HG03097 (cell line): ENCODE data around the gene ATF1.
"Not testable (repeated sequence)": the region's sequence is repeated elsewhere in the genome, so short reads cannot be mapped to it uniquely, and the experiment has no call there.

Source experiments
- ATAC-seq: cut with Tn5 transposase; IDR thresholded peaks from one replicate; pipeline ENCODE4 v1.9.1; 2021; ENCODE audit not compliant: unreplicated experiment, low FRiP score

ATF1 gene

DNA sequence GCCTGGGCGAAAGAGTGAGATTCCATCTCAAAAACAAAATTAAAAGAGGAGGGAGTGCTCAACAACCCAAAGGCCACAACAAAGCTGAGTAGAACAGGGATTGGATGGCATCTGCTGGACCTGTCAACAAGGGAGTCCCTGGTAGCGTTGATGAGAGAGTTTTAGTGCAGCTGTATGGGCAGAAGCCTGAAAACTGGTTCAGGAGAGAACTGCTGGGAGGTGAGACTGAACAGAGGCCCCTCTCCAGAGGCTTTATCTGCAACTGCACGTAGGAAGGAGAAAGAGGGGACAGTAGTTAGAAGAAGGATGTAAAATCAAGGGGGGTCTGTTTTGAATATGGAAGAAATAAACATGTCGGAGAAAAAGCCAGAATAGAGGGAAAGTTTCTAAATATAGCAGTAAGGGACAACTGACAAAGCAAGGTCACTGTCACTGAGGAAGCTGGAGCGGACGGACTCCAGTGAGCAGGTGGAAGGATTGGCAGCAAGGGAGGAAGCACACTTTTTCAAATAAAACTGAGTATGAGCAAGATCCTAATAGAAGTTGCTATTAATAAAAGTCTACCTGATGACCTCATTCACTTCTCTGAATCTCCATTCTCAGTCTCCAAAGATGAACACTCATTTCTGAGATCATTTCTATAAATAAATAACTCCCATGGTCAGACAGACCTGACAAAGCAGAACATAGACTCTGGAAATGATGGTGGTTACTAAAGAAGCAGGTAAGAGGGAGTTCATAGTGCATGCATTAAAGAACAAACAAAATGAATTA is 11.8 kb upstream of the ATF1 start:
- ATAC-seq = no peak

DNA sequence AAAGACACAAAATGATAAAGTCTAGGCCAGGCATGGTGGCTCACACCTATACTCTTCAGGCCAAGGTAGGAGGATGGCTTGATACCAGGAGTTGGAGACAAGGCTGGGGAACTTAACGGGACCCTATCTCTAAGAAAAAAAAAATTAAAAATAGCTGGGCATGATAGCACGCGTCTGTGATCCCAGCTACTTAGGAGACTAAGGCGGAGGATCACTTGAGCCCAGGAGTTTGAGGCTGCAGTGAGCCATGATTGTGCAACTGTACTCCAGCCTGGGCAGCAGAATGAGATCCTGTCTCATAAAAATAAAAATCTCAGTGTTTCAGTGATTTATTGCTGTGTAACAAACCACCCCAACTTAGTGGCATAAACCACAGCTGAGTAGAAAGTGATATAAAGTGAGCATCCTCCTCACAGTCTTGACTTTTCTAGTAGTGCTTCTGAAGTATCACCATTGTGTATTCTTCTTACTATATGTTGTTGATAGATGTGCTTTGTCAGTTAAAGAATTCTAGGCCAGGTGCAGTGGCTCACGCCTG is 10.6 kb upstream of the ATF1 start:
- no peak for ATAC-seq

DNA sequence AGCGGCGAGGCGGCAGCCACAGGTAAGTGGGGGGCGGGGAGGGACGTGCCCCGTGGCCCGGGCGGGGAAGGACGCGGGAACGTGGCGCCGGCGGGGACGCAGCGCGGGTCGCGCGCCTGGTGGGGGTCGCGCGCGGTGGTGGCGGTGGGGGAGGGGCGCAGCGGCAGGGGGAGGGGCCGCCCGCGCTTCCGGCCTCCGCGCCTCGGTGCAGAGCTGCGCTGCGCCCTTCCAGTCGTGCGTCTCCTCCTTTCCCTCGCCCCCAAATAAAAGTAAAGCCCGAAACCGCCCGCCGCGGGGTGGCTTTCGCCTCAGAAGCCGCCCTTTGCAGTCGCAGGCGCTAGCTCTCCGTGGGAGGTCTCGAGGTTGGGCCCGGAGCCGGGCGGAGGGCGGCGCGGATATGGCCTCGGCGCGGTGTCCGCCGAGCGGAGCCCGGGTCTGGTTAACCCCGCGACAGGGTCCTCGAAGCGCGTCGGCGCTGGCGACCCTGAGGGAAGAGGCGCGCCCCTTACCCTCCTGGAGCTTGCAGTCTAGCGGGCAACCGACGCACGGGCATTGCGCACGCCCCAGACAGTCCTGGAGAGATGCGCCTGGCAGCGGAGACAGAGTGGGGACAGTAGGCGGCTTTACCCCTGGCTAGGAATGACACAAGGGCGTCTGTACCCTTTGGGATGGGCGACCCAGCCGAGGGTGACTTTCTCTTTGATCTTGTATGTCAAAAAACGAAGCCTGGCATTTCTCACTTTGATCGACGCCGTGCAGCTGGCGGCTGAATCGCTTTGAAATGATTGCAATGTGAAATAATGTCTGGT is 589 bp downstream of the ATF1 start:
- ATAC-seq = peak; percentile 41

DNA sequence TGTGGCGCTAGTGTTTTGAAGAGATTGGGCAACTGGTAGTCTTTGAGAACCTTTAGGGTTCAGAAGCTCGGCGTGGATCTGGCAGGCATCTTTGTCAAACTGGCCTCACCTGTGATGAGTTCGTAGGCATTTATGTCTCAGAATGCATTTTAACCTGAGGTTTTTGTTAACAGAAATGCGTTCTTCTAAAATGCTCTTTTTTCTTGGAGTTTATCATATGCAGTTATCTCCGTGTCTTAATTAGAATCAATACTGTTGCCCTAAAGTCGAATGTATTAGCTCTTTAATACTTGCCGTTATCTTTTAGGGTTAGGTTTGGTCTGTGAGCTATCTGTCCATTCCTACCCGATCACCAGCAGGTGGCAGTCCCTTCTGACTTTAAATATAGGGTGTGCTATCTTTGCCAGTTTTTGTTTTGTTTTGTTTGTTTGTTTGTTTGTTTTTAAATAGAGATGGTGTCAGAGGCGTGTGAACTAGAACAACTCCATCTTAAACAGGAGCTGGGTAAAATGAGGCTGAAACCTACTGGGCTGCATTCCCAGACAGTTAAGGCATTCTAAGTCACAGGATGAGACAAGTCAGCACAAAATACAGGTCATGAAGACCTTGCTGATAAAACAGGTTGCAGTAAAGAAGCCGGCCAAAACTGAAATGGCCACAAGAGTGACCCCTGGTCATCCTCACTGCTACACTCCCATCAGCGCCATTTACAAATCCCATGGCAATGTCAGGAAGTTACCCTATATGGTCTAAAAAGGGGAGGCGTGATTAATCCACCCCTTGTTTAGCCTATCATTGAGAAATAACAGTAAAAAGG is 1.4 kb downstream of the ATF1 start:
- peak; percentile 37 for ATAC-seq

DNA sequence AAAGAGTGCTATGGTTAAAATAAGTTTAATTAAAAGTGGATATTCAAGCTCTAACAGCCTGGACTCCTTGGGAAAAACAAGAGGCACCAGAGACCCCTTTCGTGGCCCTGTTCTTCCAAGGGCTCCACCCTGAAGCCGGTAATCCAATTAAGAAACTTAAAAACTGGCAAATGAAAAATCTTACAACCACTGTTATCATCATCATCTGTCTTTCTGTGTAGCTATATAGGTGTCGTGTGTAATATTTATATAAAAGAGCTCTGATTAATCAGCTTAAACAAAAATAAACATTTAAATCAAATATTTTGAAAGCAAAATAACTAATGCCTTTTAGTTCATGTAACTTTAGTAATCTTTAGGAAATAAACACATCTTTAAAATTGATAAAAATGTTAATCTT is 4.5 kb downstream of the ATF1 start:
- ATAC-seq = no peak

DNA sequence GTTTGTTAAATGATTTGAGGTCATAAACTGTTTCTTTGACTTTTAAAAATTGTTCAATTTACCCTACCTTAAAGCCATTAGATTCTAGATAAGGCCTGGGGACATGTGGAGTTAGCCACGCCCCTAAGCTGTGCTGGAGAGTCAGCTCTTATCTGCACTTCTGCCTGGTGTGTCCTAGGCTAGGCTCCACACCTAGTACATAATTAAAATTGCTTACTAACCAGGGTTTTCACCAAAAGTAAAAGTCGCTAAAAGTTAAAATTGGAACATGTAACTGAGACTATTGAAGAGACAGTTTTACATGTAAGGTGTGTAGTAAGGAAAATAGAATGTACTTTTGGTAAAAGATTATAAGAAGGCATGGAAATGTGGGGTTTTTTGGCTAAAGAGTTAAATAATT is 4.9 kb downstream of the ATF1 start:
- ATAC-seq = not testable (repeated sequence)

DNA sequence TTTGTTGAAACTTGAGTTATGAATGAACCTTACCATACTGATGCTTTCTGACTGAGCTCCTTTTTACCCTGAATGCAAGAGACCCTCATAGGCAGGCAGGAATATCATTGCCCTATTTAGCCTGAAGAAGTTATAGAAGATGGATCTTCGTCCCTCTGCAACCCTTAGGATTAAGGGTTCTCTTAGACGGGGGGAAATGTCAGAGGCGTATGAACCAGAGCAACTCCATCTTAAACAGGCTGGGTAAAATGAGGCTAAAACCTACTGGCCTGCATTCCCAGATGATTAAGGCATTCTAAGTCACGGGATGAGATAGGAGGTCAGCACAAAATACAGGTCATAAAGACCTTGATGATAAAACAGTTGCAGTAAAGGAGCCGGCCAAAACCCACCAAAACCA is 7.5 kb downstream of the ATF1 start:
- ATAC-seq = no peak

DNA sequence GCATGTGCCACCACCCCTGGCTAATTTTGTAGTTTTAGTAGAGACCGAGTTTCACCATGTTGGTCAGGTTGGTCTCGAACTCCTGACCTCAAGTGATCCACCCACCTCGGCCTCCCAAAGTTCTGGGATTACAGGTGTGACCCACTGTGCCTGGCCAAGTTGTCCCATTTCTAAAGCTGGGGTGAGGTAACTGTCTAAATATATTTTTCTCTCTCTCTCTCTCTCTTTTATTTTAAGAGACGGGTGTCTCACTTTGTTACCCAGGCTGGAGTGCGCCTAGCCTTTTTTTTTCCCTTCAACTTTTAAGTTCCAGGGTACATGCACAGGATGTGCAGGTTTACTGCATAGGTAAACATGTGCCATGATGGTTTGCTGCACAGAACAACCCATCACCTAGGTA is 8.6 kb downstream of the ATF1 start:
- ATAC-seq = no peak

DNA sequence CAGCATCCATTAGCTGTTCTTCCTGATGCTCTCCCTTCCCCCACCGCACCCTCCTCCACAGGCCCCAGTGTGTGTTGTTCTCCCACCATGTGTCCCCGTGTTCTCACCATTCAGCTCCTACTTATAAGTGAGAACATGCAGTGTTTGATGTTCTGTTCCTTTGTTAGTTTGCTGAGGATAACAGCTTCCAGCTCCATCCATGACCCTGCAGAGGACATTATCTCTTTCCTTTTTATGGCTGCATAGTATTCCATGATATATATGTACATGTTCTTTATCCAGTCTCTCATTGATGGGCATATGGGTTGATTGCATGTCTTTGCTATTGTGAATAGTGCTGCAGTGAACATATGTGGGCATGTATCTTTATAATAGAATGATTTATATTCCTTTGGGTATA is 9.0 kb downstream of the ATF1 start:
- ATAC-seq = no peak

DNA sequence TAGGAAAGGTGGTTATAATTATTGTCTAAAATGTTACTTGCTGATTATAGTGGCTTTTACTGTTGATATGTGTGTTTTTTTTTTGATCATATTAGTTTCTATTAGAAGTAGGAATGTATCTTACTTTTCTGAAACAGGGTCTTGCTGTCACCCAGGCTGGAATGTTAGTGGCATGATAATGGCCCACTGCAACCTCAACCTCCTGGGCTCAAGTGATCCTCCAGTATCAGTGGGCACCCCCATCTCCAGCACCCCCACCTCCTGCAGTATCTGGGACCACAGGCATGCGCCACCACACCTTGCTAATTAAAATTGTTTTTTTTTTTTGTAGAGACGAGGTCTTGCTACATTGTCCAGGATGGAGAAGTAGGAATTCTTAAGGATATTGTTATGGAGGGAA is 11.3 kb downstream of the ATF1 start:
- no peak for ATAC-seq

DNA sequence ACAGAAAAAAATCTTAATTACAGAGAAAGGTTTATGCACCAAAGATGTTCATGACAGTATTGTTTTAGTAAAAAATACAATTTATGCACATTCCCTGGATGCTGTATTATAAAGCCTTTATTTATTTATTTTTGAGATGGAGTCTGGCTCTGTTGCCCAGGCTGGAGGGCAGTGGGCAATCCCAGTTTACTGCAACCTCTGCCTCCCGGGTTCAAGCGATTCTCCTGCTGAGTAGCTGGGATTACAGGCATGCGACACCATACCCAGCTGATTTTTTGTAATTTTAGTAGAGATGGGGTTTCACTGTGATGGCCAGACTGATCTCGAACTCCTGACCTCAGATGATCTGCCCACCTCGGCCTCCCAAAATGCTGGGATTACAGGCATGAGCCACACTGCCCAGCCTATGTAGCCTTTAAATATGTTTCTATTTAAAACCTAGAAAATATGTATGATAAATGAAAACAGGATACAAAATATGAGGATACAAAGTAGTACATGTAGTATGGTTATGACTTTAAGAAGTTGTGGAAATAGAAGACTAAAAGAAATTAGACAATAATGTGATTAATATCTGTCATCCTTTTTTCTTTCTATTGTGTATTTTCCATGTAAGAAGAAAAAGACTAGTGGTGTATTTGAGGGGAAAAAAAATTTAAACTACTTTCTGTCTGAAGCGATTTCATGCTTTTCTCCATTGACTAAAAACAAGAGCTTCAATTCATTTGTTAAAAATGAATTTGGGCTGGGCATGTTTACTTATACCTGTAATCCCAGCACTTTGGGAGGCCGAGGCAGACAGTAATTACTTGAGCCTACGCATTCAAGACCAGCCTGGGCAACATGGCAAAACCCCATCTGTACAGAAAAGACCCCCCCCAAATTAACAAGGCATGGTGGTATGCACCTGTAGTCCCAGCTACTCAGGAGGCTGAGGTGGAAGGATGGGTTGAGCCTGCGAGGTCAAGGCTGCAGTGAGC is 13.1 kb downstream of the ATF1 start:
- ATAC-seq = no peak

DNA sequence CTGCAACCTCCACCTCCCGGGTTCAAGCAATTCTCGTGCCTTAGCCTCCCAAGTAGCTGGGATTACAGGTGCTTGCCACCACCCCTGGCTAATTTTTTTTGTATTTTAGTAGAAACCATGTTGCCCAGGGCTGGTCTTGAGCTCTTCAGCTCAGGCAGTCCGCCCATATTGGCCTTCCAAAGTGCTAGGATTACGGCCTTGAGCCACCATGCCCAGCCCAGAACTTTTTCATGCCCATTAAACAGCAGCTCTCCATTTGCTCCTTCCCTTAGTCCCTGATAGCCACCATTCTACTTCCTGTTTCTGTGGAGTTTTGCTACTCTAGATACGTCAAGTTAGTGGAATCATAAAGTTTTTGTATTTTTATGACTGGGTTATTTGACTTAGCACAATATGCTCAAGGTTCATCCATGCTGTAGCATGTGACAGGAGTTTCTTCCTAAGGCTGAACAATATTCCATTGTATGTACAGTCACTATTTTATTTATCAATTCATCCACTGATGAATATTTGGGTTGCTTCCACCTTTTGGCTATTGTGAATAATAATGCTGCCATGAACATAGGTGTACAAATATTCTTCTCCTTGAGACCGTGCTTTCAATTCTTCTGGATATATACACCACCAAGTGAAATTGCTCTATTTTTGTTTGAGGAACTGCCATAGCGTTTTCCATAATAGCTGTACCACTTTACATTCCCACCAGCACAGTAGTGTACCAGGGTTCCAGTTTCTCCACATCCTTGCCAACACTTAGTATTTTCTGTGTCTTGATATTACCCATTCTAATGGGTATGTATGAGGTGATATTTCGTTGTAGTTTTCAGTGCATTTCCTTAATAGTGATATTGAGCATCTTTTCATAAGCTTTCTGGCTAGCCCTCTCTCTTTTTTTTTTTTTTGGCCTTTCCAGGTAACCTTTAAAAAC is 15.0 kb downstream of the ATF1 start:
- ATAC-seq = no peak

DNA sequence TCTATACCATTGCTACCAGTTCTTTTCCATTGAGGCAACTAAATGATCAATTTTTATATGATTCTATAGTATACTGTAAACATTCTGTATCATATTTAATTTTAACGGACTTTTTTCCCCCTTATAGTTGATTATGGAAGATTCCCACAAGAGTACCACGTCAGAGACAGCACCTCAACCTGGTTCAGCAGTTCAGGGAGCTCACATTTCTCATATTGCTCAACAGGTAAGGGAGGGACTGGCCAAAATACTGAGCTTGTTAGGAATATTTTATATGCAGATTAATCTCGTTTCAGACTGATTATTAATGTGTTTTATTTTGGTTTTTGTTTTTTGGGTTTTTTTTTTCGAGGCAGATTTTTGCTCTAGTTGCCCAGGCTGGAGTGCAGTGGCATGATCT is 16.1 kb downstream of the ATF1 start:
- no peak for ATAC-seq

DNA sequence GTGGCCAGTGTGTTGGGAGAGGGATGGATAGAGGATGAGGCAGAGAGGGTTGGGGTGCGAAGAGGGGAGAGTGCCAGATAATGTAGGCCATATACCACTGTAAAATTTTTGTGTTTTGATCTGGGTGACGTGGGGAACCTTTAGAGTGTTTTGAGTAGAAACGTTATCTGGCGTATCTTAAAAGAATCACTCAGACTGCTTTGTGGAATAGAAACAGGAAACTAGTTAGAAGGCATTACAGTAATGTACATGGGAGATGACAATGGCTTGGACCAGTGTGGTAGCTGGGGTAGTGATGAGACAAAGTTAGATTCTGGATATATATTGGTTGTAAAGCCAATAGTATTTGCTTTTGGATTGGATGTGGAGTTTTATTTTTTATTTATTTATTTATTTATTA is 20.6 kb downstream of the ATF1 start:
- ATAC-seq = no peak

DNA sequence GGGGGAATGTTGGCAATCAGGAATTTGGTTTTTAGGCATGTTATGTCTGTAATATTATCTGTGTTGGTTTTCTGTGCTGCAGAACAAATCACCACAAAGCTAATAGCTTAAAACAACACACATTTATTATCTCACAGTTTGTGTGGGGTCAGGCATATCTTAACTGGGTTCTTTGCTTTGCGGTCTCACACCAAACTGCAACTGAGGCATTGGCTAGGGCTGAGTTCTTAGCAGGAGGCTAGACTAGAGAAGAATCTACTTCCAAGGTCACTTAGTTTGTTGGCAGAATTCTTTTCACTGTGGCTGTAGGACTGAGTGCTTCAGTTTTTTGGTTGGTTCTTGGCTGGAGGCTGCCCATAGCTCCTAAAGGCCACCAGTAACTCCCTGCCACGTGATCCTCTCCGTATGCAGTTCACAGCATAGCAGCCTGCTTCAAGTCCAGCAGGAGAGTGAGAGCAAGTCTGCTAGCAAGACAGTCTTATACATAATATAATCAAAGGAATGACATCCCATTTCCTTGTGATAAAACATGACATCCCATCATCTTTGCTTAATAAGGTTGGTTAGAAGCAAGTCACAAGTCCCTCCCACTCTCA is 21.6 kb downstream of the ATF1 start:
- ATAC-seq = no peak

DNA sequence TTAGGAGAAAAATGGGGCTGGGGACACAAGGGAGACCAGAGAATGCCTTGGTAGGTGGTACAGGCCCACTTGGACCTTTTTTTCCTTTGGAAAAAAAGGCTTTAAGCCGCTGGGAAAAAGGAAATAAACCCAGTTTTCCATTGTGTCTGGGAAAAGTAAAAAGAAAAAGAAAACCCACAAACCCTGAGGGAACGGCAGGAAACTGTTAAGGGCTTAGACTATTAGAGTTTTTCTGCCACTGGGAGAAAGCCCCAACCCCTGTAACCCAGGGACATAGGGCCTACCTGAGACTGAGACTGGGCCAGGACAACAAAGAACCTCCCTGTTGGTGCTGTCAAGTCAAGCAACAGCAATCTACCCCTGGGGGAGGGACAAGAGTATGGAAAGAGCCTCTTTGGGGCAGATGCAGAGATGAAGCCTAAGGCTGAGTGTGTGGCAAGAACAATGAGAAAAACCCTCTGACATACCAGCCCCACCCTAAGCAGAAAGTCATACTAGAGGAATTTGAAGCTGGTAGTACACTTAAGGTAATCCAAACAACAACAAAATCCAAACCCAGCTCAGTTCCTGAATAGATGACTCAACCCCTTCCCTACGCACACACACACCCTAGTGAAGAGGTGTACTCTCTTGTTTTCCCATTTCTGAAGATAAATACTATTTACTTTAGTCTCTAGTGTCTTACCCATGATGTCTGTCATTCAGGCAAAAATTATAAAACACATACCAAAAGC is 22.8 kb downstream of the ATF1 start:
- ATAC-seq = no peak

DNA sequence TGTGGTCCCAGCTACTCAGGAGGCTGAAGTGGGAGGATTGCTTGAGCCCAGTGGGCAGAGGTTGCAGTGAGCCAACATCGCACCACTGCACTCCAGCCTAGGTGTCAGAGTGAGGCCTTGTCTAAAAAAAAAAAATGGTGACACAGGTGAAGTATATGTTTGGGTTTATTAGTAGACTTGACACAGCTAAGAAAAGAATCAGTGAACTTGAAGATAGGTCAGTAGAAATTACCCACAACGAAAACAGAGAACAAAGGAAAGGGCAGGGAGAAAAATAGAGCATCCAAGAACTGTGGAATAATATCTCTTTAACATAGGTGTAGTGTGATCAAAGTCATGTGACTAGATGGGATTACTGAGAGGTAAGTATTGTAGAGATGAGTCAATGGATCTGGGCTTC is 23.7 kb downstream of the ATF1 start:
- ATAC-seq = no peak

DNA sequence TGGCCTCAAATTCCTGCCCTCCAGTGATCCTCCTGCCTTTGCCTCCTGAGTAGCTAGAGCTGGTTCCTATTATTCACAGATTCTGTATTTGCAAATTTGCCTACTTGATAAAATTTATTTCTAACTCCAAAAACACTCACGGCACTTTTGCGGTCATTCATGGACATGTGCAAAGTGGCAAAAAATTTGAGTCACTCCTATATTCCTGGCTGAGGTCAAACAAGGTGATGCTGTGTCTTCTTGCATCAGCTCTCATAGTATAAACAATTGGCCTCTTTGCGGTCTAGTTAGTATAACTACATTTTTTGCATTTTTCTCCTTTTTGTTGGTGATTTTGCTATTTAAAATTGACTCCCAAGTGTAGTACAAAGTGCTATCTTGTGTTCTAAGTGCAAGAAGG is 24.7 kb downstream of the ATF1 start:
- ATAC-seq = no peak
